CD14-positive monocyte (primary cell): Measurements from ENCODE around the gene HSD17B4. TPM values are rescaled to one million over a fixed set of nuclear protein-coding genes. Genes with fewer than 3 reads are reported as not detected.

Source experiments
- DNase-seq, 3 donors: peaks; one replicate each; pipeline ENCODE4 v3.0.0-alpha.2; 2011 to 2022
- H2AFZ ChIP-seq: 2 replicates; pipeline ENCODE4 v1.6.0; 2012; ENCODE audit warnings: mild to moderate bottlenecking, low read depth, low read length, inconsistent platforms; ENCODE audit not compliant: insufficient read depth, poor library complexity, severe bottlenecking
- H3K27ac ChIP-seq, 2 donors: 1 replicate in 1 of 2; 2 replicates in 1 of 2; pipeline ENCODE4 v1.5.1; 2012 to 2013; ENCODE audit warnings: low read length in 2 of 2, control low read depth in 1 of 2, inconsistent platforms in 1 of 2, low read depth in 1 of 2, mild to moderate bottlenecking in 1 of 2
- H3K27me3 ChIP-seq, 2 donors: one replicate each; pipeline versions ENCODE4 v1.6.0 to v1.6.1; 2011 to 2013; ENCODE audit warnings: low read length in 2 of 2; ENCODE audit not compliant: control insufficient read depth in 2 of 2, insufficient read depth in 2 of 2
- H3K36me3 ChIP-seq, 2 donors: replicated peaks in 1 of 2; 1 replicate in 1 of 2; 2 replicates in 1 of 2; pipeline versions ENCODE4 v1.5.1 to v1.6.1; 2012 to 2013; ENCODE audit warnings: low read length in 2 of 2, control low read depth in 1 of 2, inconsistent platforms in 1 of 2, mild to moderate bottlenecking in 1 of 2; ENCODE audit not compliant: insufficient read depth in 2 of 2, control insufficient read depth in 1 of 2
- H3K4me1 ChIP-seq, 2 donors: 1 replicate in 1 of 2; 2 replicates in 1 of 2; pipeline versions ENCODE4 v1.5.1 to v1.6.1; 2012 to 2013; ENCODE audit warnings: low read length in 2 of 2, control low read depth in 1 of 2, inconsistent platforms in 1 of 2, mild to moderate bottlenecking in 1 of 2, moderate library complexity in 1 of 2; ENCODE audit not compliant: insufficient read depth in 2 of 2, control insufficient read depth in 1 of 2
- H3K4me2 ChIP-seq: replicated peaks from 2 replicates; pipeline ENCODE3; 2012; ENCODE audit warnings: low read length, moderate library complexity, mild to moderate bottlenecking; ENCODE audit not compliant: poor library complexity, severe bottlenecking; ENCODE audit errors: extremely low read depth
- H3K4me3 ChIP-seq, 3 experiments: fragments of 200-600 bp in 1 of 3; sonication (generic) in 1 of 3; replicated peaks in 1 of 3; 1 replicate in 2 of 3; 2 replicates in 1 of 3; pipeline ENCODE4 v1.5.1; 2011 to 2013; ENCODE audit warnings: low read length in 3 of 3, mild to moderate bottlenecking in 3 of 3, control low read depth in 2 of 3, low read depth in 2 of 3, inconsistent platforms in 1 of 3, moderate library complexity in 1 of 3
- H3K79me2 ChIP-seq: 2 replicates; pipeline ENCODE4 v1.6.0; 2012; ENCODE audit warnings: mild to moderate bottlenecking, control low read depth, inconsistent platforms, low read length, moderate library complexity; ENCODE audit not compliant: insufficient read depth
- H3K9ac ChIP-seq: 2 replicates; pipeline ENCODE4 v1.6.0; 2017; ENCODE audit warnings: low read length, mild to moderate bottlenecking; ENCODE audit not compliant: insufficient read depth, poor library complexity, severe bottlenecking
- H3K9me3 ChIP-seq, 2 donors: replicated peaks in 1 of 2; 1 replicate in 1 of 2; 2 replicates in 1 of 2; pipeline versions ENCODE4 v1.5.1 to v1.6.1; 2012 to 2013; ENCODE audit warnings: low read length in 2 of 2, control low read depth in 1 of 2; ENCODE audit not compliant: control insufficient read depth in 1 of 2, insufficient read depth in 1 of 2
- H4K20me1 ChIP-seq: 2 replicates; pipeline ENCODE4 v1.6.0; 2012; ENCODE audit warnings: mild to moderate bottlenecking, low read length, control low read depth, moderate library complexity; ENCODE audit not compliant: insufficient read depth
- H3K27ac Mint-ChIP-seq, 7 donors: one replicate each; pipeline ENCODE4 v1.8.0; 2020; ENCODE audit warnings: mild to moderate bottlenecking in 7 of 7, mixed read lengths in 7 of 7, moderate library complexity in 6 of 7, inconsistent platforms in 2 of 7
- H3K27me3 Mint-ChIP-seq, 3 donors: one replicate each; pipeline ENCODE4 v1.8.0; 2021 to 2022; ENCODE audit warnings: low read depth in 3 of 3, mild to moderate bottlenecking in 3 of 3, mixed read lengths in 3 of 3, moderate library complexity in 3 of 3, inconsistent platforms in 1 of 3
- H3K36me3 Mint-ChIP-seq, 2 donors: one replicate each; pipeline ENCODE4 v1.8.0; 2020; ENCODE audit warnings: mixed read lengths in 2 of 2, inconsistent platforms in 1 of 2, mild to moderate bottlenecking in 1 of 2
- H3K4me1 Mint-ChIP-seq: one replicate; pipeline ENCODE4 v1.8.0; 2020; ENCODE audit warnings: mild to moderate bottlenecking, mixed read lengths
- H3K4me3 Mint-ChIP-seq, 2 donors: one replicate each; pipeline ENCODE4 v1.8.0; 2020; ENCODE audit warnings: mild to moderate bottlenecking in 2 of 2, mixed read lengths in 2 of 2, moderate library complexity in 1 of 2
- H3K9me3 Mint-ChIP-seq, 7 donors: one replicate each; pipeline ENCODE4 v1.8.0; 2020 to 2022; ENCODE audit warnings: mixed read lengths in 7 of 7, mild to moderate bottlenecking in 6 of 7, moderate library complexity in 6 of 7, inconsistent platforms in 2 of 7
- WGBS: methylation state at CpG from one replicate; pipeline ENCODE4 v1.1.5; 2013; ENCODE audit warnings: missing lambda C conversion rate; ENCODE audit not compliant: insufficient coverage; 5-methylcytosine and 5-hydroxymethylcytosine counted together
- intact Hi-C, 2 donors: fragments of 100-400 bp; cut with micrococcal nuclease; formaldehyde crosslinking; loops; one replicate each; pipeline versions ENCODE4 v1.15.0 to v1.15.1; 2023
- polyA plus RNA-seq, 3 donors: library from polyadenylated mRNA; depleted of rRNA in 1 of 3; unstranded in 2 of 3; stranded (reverse) in 1 of 3; fragments of 300-500 nt in 2 of 3; fragments of >200 nt in 1 of 3; fragmentation: Illumina TruSeq in 2 of 3; gene quantifications; 1 replicate in 2 of 3; 2 replicates in 1 of 3; pipeline ENCODE4 v1.2.3, GENCODE V29; 2012 to 2021
- TF ChIP-seq, protein P1 (sequence below): fragments of 200-600 bp; IDR thresholded peaks from one replicate; pipeline ENCODE4 v1.8.0; 2022; ENCODE audit warnings: antibody characterized with exemption, mild to moderate bottlenecking

The HSD17B4 gene
- polyA plus RNA-seq, 3 donors, result 78.2 to 167 (median 158) TPM

DNA sequence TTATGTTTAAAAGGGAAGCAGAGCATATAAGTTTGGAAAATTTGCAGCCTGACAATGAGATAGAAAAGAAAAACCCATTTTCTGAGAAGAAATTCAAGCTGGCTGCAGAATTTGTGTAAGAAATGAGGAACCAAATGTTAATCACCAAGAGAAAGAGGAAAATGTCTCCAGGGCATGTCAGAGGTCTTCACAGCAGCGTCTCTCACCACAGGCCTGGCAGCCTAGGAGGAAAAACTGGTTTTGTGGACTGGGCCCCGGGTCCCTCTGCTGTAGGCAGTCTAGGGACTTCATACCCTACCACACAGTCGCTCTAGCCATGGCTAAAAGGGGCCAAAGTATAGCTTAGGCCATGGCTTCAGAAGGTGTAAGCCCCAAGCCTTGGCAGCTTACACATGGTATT, 32.1 kb upstream of the HSD17B4 start:
- Histone ChIP-seq H3K4me1 (peaks cover 44% of the 10 kb centered on the region in 2 donors), H3K27me3 (no peaks in the 10 kb centered on the region), H3K27ac (peak overlapping the region; percentile 72 to 74), H3K9me3 (no peaks in the 10 kb centered on the region), H4K20me1 (no peaks in the 10 kb centered on the region), H3K4me3 (peak overlapping the region in 1 of 3 experiments; percentile 2), H3K4me2 (no peak overlapping the region), H2AFZ (peak overlapping the region; percentile 78), H3K79me2 (no peaks in the 10 kb centered on the region), H3K36me3 (no peaks in the 10 kb centered on the region), H3K9ac (no peak overlapping the region)
- DNase-seq, result peak; percentile 46 to 61 (median 56)
- Mint-ChIP-seq H3K4me3 (peak overlapping the region in 1 of 2 donors; percentile 39), H3K27me3 (peaks cover 0 to 1% (median 0%) of the 10 kb centered on the region in 3 donors), H3K4me1 (peaks cover 51% of the 10 kb centered on the region), H3K27ac (peak overlapping the region; percentile 62 to 86 (median 78)), H3K9me3 (no peaks in the 10 kb centered on the region), H3K36me3 (no peaks in the 10 kb centered on the region)
- 0% methylated on average over 1 of the region's 3 CpGs for WGBS
- intact Hi-C loops, result no loop called here
- TF ChIP-seq, protein P1, sequence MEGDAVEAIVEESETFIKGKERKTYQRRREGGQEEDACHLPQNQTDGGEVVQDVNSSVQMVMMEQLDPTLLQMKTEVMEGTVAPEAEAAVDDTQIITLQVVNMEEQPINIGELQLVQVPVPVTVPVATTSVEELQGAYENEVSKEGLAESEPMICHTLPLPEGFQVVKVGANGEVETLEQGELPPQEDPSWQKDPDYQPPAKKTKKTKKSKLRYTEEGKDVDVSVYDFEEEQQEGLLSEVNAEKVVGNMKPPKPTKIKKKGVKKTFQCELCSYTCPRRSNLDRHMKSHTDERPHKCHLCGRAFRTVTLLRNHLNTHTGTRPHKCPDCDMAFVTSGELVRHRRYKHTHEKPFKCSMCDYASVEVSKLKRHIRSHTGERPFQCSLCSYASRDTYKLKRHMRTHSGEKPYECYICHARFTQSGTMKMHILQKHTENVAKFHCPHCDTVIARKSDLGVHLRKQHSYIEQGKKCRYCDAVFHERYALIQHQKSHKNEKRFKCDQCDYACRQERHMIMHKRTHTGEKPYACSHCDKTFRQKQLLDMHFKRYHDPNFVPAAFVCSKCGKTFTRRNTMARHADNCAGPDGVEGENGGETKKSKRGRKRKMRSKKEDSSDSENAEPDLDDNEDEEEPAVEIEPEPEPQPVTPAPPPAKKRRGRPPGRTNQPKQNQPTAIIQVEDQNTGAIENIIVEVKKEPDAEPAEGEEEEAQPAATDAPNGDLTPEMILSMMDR, result no peak

DNA sequence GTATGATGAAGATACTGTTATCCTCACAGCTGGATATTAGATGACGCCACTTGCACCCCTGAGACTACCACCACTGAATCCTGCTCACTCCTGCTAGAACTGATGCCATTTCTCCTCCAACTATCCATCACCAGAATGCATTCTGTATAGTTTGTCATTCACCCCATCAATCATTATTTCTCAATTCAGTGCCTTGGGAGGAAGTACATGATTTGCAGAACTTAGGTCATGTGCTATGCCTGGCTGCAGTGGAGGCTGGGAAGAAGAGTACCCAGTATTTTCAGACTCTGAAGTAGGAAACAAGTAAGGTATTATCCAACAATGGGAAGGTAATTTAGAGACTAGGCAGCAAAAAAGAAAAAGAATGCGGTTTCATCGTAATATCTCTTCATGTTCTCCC, 26.2 kb upstream of the HSD17B4 start:
- H3K27ac Mint-ChIP-seq, result peak overlapping the region; percentile 65 to 88 (median 82)
- peaks cover 44% of the 10 kb centered on the region for H3K4me1 Mint-ChIP-seq
- peaks cover 0 to 1% (median 0%) of the 10 kb centered on the region in 3 donors for H3K27me3 Mint-ChIP-seq
- WGBS, result no CpG with 5 or more reads among the region's 3 CpGs
- H3K79me2 ChIP-seq, result no peaks in the 10 kb centered on the region
- H3K4me1 ChIP-seq, result peaks cover 42 to 46% of the 10 kb centered on the region in 2 donors
- H3K4me3 Mint-ChIP-seq, result peak overlapping the region in 1 of 2 donors; percentile 3
- H3K4me3 ChIP-seq, result peak overlapping the region in 1 of 3 experiments; percentile 41
- no peaks in the 10 kb centered on the region for H3K27me3 ChIP-seq
- no peaks in the 10 kb centered on the region for H3K9me3 ChIP-seq
- intact Hi-C loops, result no loop called here
- peak overlapping the region; percentile 9 for H3K4me2 ChIP-seq
- no peak overlapping the region for H3K9ac ChIP-seq
- H3K36me3 Mint-ChIP-seq, result no peaks in the 10 kb centered on the region
- no peaks in the 10 kb centered on the region for H3K36me3 ChIP-seq
- no peak overlapping the region for H2AFZ ChIP-seq
- H4K20me1 ChIP-seq, result no peaks in the 10 kb centered on the region
- TF ChIP-seq, protein P1, result no peak
- peaks cover 0 to 2% (median 0%) of the 10 kb centered on the region in 7 donors for H3K9me3 Mint-ChIP-seq
- peak overlapping the region in 1 of 2 donors; percentile 75 for H3K27ac ChIP-seq
- DNase-seq, result peak; percentile 54 to 77 (median 71)
